Measurements from ENCODE around the gene PGAM2.

The PGAM2 gene

DNA sequence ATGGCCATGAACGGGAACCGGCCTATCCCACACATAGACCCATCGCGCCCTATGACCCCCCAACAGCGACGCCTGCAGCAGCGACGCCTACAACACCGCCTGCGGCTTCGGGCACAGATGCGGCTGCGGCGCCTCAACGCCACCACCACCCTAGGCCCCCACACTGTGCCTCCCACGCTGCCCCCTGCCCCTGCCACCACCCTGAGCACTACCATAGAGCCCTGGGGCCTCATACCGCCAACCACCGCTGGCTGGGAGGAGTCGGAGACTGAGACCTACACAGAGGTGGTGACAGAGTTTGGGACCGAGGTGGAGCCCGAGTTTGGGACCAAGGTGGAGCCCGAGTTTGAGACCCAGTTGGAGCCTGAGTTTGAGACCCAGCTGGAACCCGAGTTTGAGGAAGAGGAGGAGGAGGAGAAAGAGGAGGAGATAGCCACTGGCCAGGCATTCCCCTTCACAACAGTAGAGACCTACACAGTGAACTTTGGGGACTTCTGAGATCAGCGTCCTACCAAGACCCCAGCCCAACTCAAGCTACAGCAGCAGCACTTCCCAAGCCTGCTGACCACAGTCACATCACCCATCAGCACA is 48.5 kb upstream of the PGAM2 start:
- Histone ChIP-seq H3K4me1 (ENCODE audit: control insufficient read depth, insufficient read depth, low read length) (no peaks in the 10 kb centered on the region), H3K36me3 (ENCODE audit: control insufficient read depth in 2 of 2, insufficient read depth in 1 of 2, low read length in 2 of 2) (peaks cover 0 to 42% of the 10 kb centered on the region in 2 experiments; a peak in 2 of 3 replicates), H3K9me3 (ENCODE audit: control insufficient read depth, insufficient read depth, low read depth, low read length) (no peaks in the 10 kb centered on the region), H3K4me3 (ENCODE audit: low read depth, low read length) (no peak overlapping the region), H3K27ac (ENCODE audit: extremely low read depth, low read depth, low read length) (no peak overlapping the region)
- TF ChIP-seq, protein P1, sequence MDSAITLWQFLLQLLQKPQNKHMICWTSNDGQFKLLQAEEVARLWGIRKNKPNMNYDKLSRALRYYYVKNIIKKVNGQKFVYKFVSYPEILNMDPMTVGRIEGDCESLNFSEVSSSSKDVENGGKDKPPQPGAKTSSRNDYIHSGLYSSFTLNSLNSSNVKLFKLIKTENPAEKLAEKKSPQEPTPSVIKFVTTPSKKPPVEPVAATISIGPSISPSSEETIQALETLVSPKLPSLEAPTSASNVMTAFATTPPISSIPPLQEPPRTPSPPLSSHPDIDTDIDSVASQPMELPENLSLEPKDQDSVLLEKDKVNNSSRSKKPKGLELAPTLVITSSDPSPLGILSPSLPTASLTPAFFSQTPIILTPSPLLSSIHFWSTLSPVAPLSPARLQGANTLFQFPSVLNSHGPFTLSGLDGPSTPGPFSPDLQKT (IDR thresholded peaks at IDR 0.05; ENCODE audit: borderline replicate concordance, low read depth, low read length) = no peak
- TF ChIP-seq, protein P2, sequence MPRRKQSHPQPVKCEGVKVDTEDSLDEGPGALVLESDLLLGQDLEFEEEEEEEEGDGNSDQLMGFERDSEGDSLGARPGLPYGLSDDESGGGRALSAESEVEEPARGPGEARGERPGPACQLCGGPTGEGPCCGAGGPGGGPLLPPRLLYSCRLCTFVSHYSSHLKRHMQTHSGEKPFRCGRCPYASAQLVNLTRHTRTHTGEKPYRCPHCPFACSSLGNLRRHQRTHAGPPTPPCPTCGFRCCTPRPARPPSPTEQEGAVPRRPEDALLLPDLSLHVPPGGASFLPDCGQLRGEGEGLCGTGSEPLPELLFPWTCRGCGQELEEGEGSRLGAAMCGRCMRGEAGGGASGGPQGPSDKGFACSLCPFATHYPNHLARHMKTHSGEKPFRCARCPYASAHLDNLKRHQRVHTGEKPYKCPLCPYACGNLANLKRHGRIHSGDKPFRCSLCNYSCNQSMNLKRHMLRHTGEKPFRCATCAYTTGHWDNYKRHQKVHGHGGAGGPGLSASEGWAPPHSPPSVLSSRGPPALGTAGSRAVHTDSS (tag by site-specific recombination; IDR thresholded peaks at IDR 0.05) = peak; percentile 41; the same call in 1 of the 2 replicates
- TF ChIP-seq EGR2 (tag by site-specific recombination; IDR thresholded peaks at IDR 0.05; ENCODE audit: low read depth) = peak; percentile 57; the same call in 1 of the 2 replicates
- TF ChIP-seq BCL11A (tag by site-specific recombination; IDR thresholded peaks at IDR 0.05; ENCODE audit: low read depth) = no peak
- no peak for TF ChIP-seq HOXA7 (CRISPR knock-in tag; IDR thresholded peaks at IDR 0.05; ENCODE audit: borderline replicate concordance)
- peak; percentile 57 for TF ChIP-seq ZFHX2 (tag by site-specific recombination; conservative IDR thresholded peaks at IDR 0.05)
- no peak for TF ChIP-seq ZNF777 (tag by site-specific recombination; IDR thresholded peaks at IDR 0.05; ENCODE audit: borderline replicate concordance)
- TF ChIP-seq, protein P3, sequence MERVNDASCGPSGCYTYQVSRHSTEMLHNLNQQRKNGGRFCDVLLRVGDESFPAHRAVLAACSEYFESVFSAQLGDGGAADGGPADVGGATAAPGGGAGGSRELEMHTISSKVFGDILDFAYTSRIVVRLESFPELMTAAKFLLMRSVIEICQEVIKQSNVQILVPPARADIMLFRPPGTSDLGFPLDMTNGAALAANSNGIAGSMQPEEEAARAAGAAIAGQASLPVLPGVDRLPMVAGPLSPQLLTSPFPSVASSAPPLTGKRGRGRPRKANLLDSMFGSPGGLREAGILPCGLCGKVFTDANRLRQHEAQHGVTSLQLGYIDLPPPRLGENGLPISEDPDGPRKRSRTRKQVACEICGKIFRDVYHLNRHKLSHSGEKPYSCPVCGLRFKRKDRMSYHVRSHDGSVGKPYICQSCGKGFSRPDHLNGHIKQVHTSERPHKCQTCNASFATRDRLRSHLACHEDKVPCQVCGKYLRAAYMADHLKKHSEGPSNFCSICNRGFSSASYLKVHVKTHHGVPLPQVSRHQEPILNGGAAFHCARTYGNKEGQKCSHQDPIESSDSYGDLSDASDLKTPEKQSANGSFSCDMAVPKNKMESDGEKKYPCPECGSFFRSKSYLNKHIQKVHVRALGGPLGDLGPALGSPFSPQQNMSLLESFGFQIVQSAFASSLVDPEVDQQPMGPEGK (tag by site-specific recombination; IDR thresholded peaks at IDR 0.05) = 0 out of 2 replicates have a peak, but pooled peaks have one; percentile 22
- TF ChIP-seq GLIS2 (tag by site-specific recombination; IDR thresholded peaks at IDR 0.05) = 0 out of 2 replicates have a peak, but pooled peaks have one; percentile 15
- peak; percentile 57; the same call in 1 of the 2 replicates for TF ChIP-seq ZNF202 (tag by site-specific recombination; IDR thresholded peaks at IDR 0.05; ENCODE audit: borderline replicate concordance)
- TF ChIP-seq ZNF555 (tag by site-specific recombination; conservative IDR thresholded peaks at IDR 0.05) = no peak
- no peak for TF ChIP-seq FEZF1 (tag by site-specific recombination; IDR thresholded peaks at IDR 0.05)
- TF ChIP-seq SETDB1 (IDR thresholded peaks at IDR 0.05; ENCODE audit: insufficient read length, low read length) = no peak
- ChIA-PET CTCF (no interaction called here), POLR2A (no interaction called here)

DNA sequence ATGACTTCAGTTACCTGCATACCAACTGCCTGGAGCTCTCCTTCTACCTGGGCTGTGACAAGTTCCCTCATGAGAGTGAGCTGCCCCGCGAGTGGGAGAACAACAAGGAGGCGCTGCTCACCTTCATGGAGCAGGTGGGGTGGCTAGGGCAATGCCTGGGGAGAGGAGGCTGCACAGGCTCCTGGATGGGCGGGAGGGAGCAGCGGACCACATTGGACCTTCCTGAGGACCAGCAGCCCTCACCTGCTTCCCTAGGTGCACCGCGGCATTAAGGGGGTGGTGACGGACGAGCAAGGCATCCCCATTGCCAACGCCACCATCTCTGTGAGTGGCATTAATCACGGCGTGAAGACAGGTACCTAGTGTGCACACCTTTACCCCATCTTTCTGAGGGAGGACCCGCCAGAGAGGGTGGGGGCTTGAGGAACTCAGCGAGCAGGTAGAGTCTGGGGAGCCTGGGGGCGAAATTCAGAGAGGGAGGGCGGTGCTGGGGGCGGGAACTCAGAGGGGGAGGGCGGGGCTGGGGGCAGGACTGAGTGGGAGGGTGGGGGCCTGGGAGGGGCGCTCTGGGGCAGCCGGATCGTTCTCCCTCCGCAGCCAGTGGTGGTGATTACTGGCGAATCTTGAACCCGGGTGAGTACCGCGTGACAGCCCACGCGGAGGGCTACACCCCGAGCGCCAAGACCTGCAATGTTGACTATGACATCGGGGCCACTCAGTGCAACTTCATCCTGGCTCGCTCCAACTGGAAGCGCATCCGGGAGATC is 47.8 kb upstream of the PGAM2 start:
- H3K4me3 ChIP-seq (ENCODE audit: low read depth, low read length) = no peak overlapping the region
- no peaks in the 10 kb centered on the region for H3K9me3 ChIP-seq (ENCODE audit: control insufficient read depth, insufficient read depth, low read depth, low read length)
- H3K4me1 ChIP-seq (ENCODE audit: control insufficient read depth, insufficient read depth, low read length) = no peaks in the 10 kb centered on the region
- H3K27ac ChIP-seq (ENCODE audit: extremely low read depth, low read depth, low read length) = no peak overlapping the region
- TF ChIP-seq RBAK (tag by site-specific recombination; IDR thresholded peaks at IDR 0.05) = no peak
- TF ChIP-seq, protein P4, sequence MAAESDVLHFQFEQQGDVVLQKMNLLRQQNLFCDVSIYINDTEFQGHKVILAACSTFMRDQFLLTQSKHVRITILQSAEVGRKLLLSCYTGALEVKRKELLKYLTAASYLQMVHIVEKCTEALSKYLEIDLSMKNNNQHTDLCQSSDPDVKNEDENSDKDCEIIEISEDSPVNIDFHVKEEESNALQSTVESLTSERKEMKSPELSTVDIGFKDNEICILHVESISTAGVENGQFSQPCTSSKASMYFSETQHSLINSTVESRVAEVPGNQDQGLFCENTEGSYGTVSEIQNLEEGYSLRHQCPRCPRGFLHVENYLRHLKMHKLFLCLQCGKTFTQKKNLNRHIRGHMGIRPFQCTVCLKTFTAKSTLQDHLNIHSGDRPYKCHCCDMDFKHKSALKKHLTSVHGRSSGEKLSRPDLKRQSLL (tag by site-specific recombination; IDR thresholded peaks at IDR 0.05) = no peak
- peak; percentile 51 for TF ChIP-seq ZNF335 (tag by site-specific recombination; conservative IDR thresholded peaks at IDR 0.05)
- TF ChIP-seq, protein P5, sequence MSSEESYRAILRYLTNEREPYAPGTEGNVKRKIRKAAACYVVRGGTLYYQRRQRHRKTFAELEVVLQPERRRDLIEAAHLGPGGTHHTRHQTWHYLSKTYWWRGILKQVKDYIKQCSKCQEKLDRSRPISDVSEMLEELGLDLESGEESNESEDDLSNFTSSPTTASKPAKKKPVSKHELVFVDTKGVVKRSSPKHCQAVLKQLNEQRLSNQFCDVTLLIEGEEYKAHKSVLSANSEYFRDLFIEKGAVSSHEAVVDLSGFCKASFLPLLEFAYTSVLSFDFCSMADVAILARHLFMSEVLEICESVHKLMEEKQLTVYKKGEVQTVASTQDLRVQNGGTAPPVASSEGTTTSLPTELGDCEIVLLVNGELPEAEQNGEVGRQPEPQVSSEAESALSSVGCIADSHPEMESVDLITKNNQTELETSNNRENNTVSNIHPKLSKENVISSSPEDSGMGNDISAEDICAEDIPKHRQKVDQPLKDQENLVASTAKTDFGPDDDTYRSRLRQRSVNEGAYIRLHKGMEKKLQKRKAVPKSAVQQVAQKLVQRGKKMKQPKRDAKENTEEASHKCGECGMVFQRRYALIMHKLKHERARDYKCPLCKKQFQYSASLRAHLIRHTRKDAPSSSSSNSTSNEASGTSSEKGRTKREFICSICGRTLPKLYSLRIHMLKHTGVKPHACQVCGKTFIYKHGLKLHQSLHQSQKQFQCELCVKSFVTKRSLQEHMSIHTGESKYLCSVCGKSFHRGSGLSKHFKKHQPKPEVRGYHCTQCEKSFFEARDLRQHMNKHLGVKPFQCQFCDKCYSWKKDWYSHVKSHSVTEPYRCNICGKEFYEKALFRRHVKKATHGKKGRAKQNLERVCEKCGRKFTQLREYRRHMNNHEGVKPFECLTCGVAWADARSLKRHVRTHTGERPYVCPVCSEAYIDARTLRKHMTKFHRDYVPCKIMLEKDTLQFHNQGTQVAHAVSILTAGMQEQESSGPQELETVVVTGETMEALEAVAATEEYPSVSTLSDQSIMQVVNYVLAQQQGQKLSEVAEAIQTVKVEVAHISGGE (tag by site-specific recombination; conservative IDR thresholded peaks at IDR 0.05; ENCODE audit: low read depth) = no peak
- TF ChIP-seq, protein P6, sequence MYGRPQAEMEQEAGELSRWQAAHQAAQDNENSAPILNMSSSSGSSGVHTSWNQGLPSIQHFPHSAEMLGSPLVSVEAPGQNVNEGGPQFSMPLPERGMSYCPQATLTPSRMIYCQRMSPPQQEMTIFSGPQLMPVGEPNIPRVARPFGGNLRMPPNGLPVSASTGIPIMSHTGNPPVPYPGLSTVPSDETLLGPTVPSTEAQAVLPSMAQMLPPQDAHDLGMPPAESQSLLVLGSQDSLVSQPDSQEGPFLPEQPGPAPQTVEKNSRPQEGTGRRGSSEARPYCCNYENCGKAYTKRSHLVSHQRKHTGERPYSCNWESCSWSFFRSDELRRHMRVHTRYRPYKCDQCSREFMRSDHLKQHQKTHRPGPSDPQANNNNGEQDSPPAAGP (tag by site-specific recombination; IDR thresholded peaks at IDR 0.05) = 0 out of 2 replicates have a peak, but pooled peaks have one; percentile 11
- ChIA-PET CTCF (no interaction called here), POLR2A (interaction anchor here (0.6 to 1.0 kb wide), 2 partner anchors 9 to 94 kb away, joined by 3 read pairs; no protein-coding TSS in a partner anchor)
- peaks cover 0 to 40% of the 10 kb centered on the region in 2 experiments; a peak in 2 of 3 replicates for H3K36me3 ChIP-seq (ENCODE audit: control insufficient read depth in 2 of 2, insufficient read depth in 1 of 2, low read length in 2 of 2)
